ENCODE data around the gene ASB5. TPM values are rescaled to one million over a fixed set of nuclear protein-coding genes. Genes with fewer than 3 reads are reported as not detected.

The ASB5 gene
- total RNA-seq: 36.8 TPM

GRCh38 chr4:176268963-176269362 is at the start of gene ASB5:
Gene ASB5 (minus strand): TSS chr4:176269222. CDS start chr4:176269108, 114 bp downstream.

GRCh38 chr4:176195184-176195978 is 73.6 kb downstream of the ASB5 start, which contains the start of gene SPATA4:
Gene SPATA4 (minus strand): TSS chr4:176195585. CDS start chr4:176195562, 23 bp downstream.

Other genes with a start within 250 kb of the ASB5 start
- 6.0 TPM for gene WDR17, start 203.4 kb downstream of the ASB5 start, total RNA-seq
- 0.88 TPM for gene SPATA4, start 73.6 kb downstream of the ASB5 start, total RNA-seq
- gene SPCS3, start 50.7 kb upstream of the ASB5 start, total RNA-seq: 104 TPM